GM23338 (cell line): ENCODE measurements around the gene RDH5. TPM values are rescaled to one million over a fixed set of nuclear protein-coding genes. Genes with fewer than 3 reads are reported as not detected.

Source experiments
- ATAC-seq: fragments of 200-7000 bp; cut with Tn5 transposase; 3 replicates; pipeline ENCODE4 v1.9.1; 2020
- DNase-seq: peaks from one replicate; pipeline ENCODE4 v3.0.0-alpha.2; 2015; ENCODE audit warnings: low spot score
- H2AFZ ChIP-seq: fragments of 200-600 bp; sonication (generic); 2 replicates; pipeline ENCODE4 v1.8.0; 2016; ENCODE audit warnings: antibody characterized with exemption, mild to moderate bottlenecking, moderate library complexity
- H3F3A ChIP-seq: fragments of 200-600 bp; sonication (generic); replicated peaks from 2 replicates; pipeline ENCODE4 v1.8.0; 2017; ENCODE audit warnings: antibody characterized with exemption, mixed run types, low read depth
- H3K27ac ChIP-seq: fragments of 200-600 bp; sonication (generic); 2 replicates; pipeline ENCODE4 v1.6.1; 2016; ENCODE audit warnings: low read depth
- H3K27me3 ChIP-seq: fragments of 200-600 bp; sonication (generic); 2 replicates; pipeline ENCODE4 v1.8.0; 2016; ENCODE audit warnings: mild to moderate bottlenecking, mixed run types, moderate library complexity; ENCODE audit not compliant: insufficient read depth
- H3K36me3 ChIP-seq: fragments of 200-600 bp; sonication (generic); 2 replicates; pipeline ENCODE4 v1.8.0; 2016; ENCODE audit warnings: mild to moderate bottlenecking; ENCODE audit not compliant: insufficient read depth
- H3K4me1 ChIP-seq: fragments of 200-600 bp; sonication (generic); 2 replicates; pipeline ENCODE4 v1.8.0; 2016; ENCODE audit warnings: mild to moderate bottlenecking, moderate library complexity; ENCODE audit not compliant: insufficient read depth
- H3K4me2 ChIP-seq: fragments of 200-600 bp; sonication (generic); 2 replicates; pipeline ENCODE4 v1.7.1; 2017; ENCODE audit warnings: mixed run types
- H3K4me3 ChIP-seq: fragments of 200-600 bp; sonication (generic); 2 replicates; pipeline ENCODE4 v1.6.1; 2016; ENCODE audit warnings: mixed run types
- H3K79me2 ChIP-seq: fragments of 200-600 bp; sonication (generic); replicated peaks from 2 replicates; pipeline ENCODE4 v1.8.0; 2017; ENCODE audit warnings: mild to moderate bottlenecking; ENCODE audit not compliant: insufficient read depth
- H3K9me2 ChIP-seq: fragments of 200-600 bp; sonication (generic); 2 replicates; pipeline ENCODE4 v1.8.0; 2017; ENCODE audit not compliant: insufficient read depth
- H4K20me1 ChIP-seq: fragments of 200-600 bp; sonication (generic); replicated peaks from 2 replicates; pipeline ENCODE4 v1.8.0; 2017; ENCODE audit warnings: mild to moderate bottlenecking; ENCODE audit not compliant: insufficient read depth
- H3K27ac Mint-ChIP-seq: 2 replicates; pipeline ENCODE4 v1.8.0; 2020; ENCODE audit warnings: inconsistent platforms, mild to moderate bottlenecking, moderate library complexity, mixed read lengths
- H3K27me3 Mint-ChIP-seq: 3 replicates; pipeline ENCODE4 v1.8.0; 2022; ENCODE audit warnings: low read depth, mild to moderate bottlenecking, moderate library complexity, mixed read lengths, inconsistent platforms; ENCODE audit not compliant: insufficient read depth, poor library complexity
- H3K36me3 Mint-ChIP-seq: 3 replicates; pipeline ENCODE4 v1.8.0; 2021; ENCODE audit warnings: low read depth, mild to moderate bottlenecking, inconsistent platforms, moderate library complexity, mixed read lengths
- H3K4me1 Mint-ChIP-seq: 3 replicates; pipeline ENCODE4 v1.8.0; 2020; ENCODE audit warnings: mild to moderate bottlenecking, inconsistent platforms, mixed read lengths
- H3K4me3 Mint-ChIP-seq: 3 replicates; pipeline ENCODE4 v1.8.0; 2021; ENCODE audit warnings: moderate library complexity, mild to moderate bottlenecking, inconsistent platforms, mixed read lengths
- H3K9me3 Mint-ChIP-seq: 3 replicates; pipeline ENCODE4 v1.8.0; 2020; ENCODE audit warnings: moderate library complexity, mild to moderate bottlenecking, inconsistent platforms, mixed read lengths
- CREB1 ChIP-seq: fragments of 250-450 bp; sonication (Bioruptor Pico); IDR thresholded peaks from 2 replicates; pipeline ENCODE4 v1.5.0; 2020; ENCODE audit warnings: low read depth, mild to moderate bottlenecking, moderate library complexity
- CTCF ChIP-seq, 2 experiments: fragments of 200-600 bp in 1 of 2; sonication (generic) in 1 of 2; conservative IDR thresholded peaks; 2 replicates each; pipeline versions ENCODE4 v1.5.1 to v1.6.1; 2016 to 2017; ENCODE audit warnings: antibody characterized with exemption in 2 of 2, low read depth in 2 of 2, mild to moderate bottlenecking in 2 of 2, moderate library complexity in 1 of 2
- ETS1 ChIP-seq: IDR thresholded peaks from 2 replicates; pipeline ENCODE4 v1.6.1; 2016; ENCODE audit warnings: antibody characterized with exemption
- EZH2 ChIP-seq: fragments of 200-600 bp; sonication (generic); IDR thresholded peaks from one replicate; pipeline ENCODE4 v1.8.0; 2017; ENCODE audit warnings: antibody characterized with exemption, mild to moderate bottlenecking, low read depth; ENCODE audit not compliant: unreplicated experiment
- JUNB ChIP-seq: IDR thresholded peaks from one replicate; pipeline ENCODE4 v1.6.1; 2016; ENCODE audit warnings: antibody characterized with exemption; ENCODE audit not compliant: unreplicated experiment
- NANOG ChIP-seq: IDR thresholded peaks from 2 replicates; pipeline ENCODE4 v1.6.1; 2016; ENCODE audit warnings: antibody characterized with exemption, borderline replicate concordance
- POLR2AphosphoS5 ChIP-seq: IDR thresholded peaks from 2 replicates; pipeline ENCODE4 v1.6.1; 2016; ENCODE audit warnings: antibody characterized with exemption, low read depth
- REST ChIP-seq: IDR thresholded peaks from one replicate; pipeline ENCODE4 v1.6.1; 2018; ENCODE audit warnings: antibody characterized with exemption; ENCODE audit not compliant: unreplicated experiment
- STAT1 ChIP-seq: IDR thresholded peaks from one replicate; pipeline ENCODE4 v1.6.1; 2016; ENCODE audit warnings: antibody characterized with exemption; ENCODE audit not compliant: unreplicated experiment
- ZNF114 ChIP-seq: fragments of 250-450 bp; sonication (Bioruptor Pico); IDR thresholded peaks from 2 replicates; pipeline ENCODE4 v1.5.0; 2020; ENCODE audit warnings: mild to moderate bottlenecking, moderate library complexity
- polyA plus RNA-seq: library from polyadenylated mRNA; unstranded; fragments of >200 nt; fragmentation: Nextera tagmentation; extraction: Ambion mirVana; gene quantifications from 2 replicates; pipeline ENCODE4 v1.2.1, GENCODE V29; 2016
- total RNA-seq: library from RNA; depleted of rRNA; stranded (reverse); fragments of >200 nt; shearing (Covaris generic); gene quantifications from 2 replicates; pipeline ENCODE4 v1.2.3, GENCODE V29; 2014

The RDH5 gene
- total and polyA plus RNA-seq, 2 experiments from 2014 or later, result 3.9 to 7.5 TPM

GRCh38 chr12:55679691-55680090, 40.5 kb upstream of the RDH5 start:
- TF ChIP-seq ZNF114 (CRISPR knock-in tag) (no peak), STAT1 (no peak), EZH2 (no peak), NANOG (no peak), CREB1 (CRISPR knock-in tag) (no peak), REST (no peak)
- Histone ChIP-seq H3K9me2 (0 out of 2 replicates have a peak, but pooled peaks cover 2% of the 10 kb centered on the region), H3K4me3 (no peak overlapping the region), H3K27ac (no peak overlapping the region), H3K36me3 (no peaks in the 10 kb centered on the region), H3K4me1 (peaks cover 6% of the 10 kb centered on the region; the same call in 1 of the 2 replicates), H2AFZ (no peak overlapping the region; the same call in 1 of the 2 replicates), H3K4me2 (no peak overlapping the region), H4K20me1 (no peaks in the 10 kb centered on the region), H3K27me3 (no peaks in the 10 kb centered on the region), H3F3A (no peaks in the 10 kb centered on the region), H3K79me2 (no peaks in the 10 kb centered on the region)
- no peak for ATAC-seq
- no peaks in the 10 kb centered on the region for H3K9me3 Mint-ChIP-seq
- no peak for DNase-seq
- no peak overlapping the region for H3K27ac Mint-ChIP-seq
- H3K4me1 Mint-ChIP-seq, result peaks cover 13% of the 10 kb centered on the region
- H3K4me3 Mint-ChIP-seq, result no peak overlapping the region
- peaks cover 14% of the 10 kb centered on the region for H3K27me3 Mint-ChIP-seq
- no peaks in the 10 kb centered on the region for H3K36me3 Mint-ChIP-seq

GRCh38 chr12:55681142-55682077, 38.8 kb upstream of the RDH5 start:
- no peak overlapping the region for H3K27ac Mint-ChIP-seq
- Histone ChIP-seq H3K36me3 (no peaks in the 10 kb centered on the region), H3K27ac (no peak overlapping the region), H3K79me2 (no peaks in the 10 kb centered on the region), H3F3A (no peaks in the 10 kb centered on the region), H2AFZ (peak overlapping the region; percentile 96), H3K9me2 (0 out of 2 replicates have a peak, but pooled peaks cover 2% of the 10 kb centered on the region), H3K27me3 (no peaks in the 10 kb centered on the region), H3K4me3 (peak overlapping the region; percentile 46), H3K4me2 (peak overlapping the region; percentile 81), H4K20me1 (no peaks in the 10 kb centered on the region), H3K4me1 (peaks cover 6% of the 10 kb centered on the region; the same call in 1 of the 2 replicates)
- H3K4me3 Mint-ChIP-seq, result peak overlapping the region; percentile 59
- peak; percentile 94 for DNase-seq
- TF ChIP-seq ETS1, result no peak
- no peak for TF ChIP-seq JUNB
- no peak for TF ChIP-seq EZH2
- 0 out of 2 replicates have a peak, but pooled peaks have one; percentile 19 for TF ChIP-seq POLR2AphosphoS5
- TF ChIP-seq CTCF (conservative IDR thresholded peaks at IDR 0.05; ENCODE audit: low read depth in 2 of 2), result peak; percentile 63 to 73
- no peak for TF ChIP-seq NANOG
- peak; percentile 94 for ATAC-seq
- no peaks in the 10 kb centered on the region for H3K9me3 Mint-ChIP-seq
- peaks cover 20% of the 10 kb centered on the region for H3K27me3 Mint-ChIP-seq
- peaks cover 3% of the 10 kb centered on the region; the same call in 1 of the 3 replicates for H3K36me3 Mint-ChIP-seq
- peaks cover 13% of the 10 kb centered on the region for H3K4me1 Mint-ChIP-seq
